ENCODE results near the gene YPEL1.
A peak's percentile ranks its signal among the peaks of the same experiment; 100 is the strongest.
"Not testable (repeated sequence)": the region's sequence is repeated elsewhere in the genome, so short reads cannot be mapped to it uniquely, and the experiment has no call there.

YPEL1 gene

GRCh38 chr22:21730535-21731308, 4.9 kb downstream of the YPEL1 start:
- H2AFZ ChIP-seq (ENCODE audit: low read length), result no peak overlapping the region
- no peak overlapping the region for H3K4me3 ChIP-seq (ENCODE audit: low read length, poor library complexity, severe bottlenecking)
- no peaks in the 10 kb centered on the region for H3K9me3 ChIP-seq (ENCODE audit: insufficient read depth, low read depth, low read length)
- H3K9me2 ChIP-seq (replicated peaks; ENCODE audit: low read depth, low read length), result no peaks in the 10 kb centered on the region
- H3K4me2 ChIP-seq (ENCODE audit: low read depth, low read length, poor library complexity, severe bottlenecking), result peak overlapping the region; percentile 18
- peaks cover 26% of the 10 kb centered on the region for H3K4me1 ChIP-seq (ENCODE audit: insufficient read depth, low read length, poor library complexity, severe bottlenecking)
- H3F3A ChIP-seq (ENCODE audit: low read depth), result no peaks in the 10 kb centered on the region
- no peak overlapping the region for H3K9ac ChIP-seq (ENCODE audit: low read depth, low read length, poor library complexity, severe bottlenecking)
- no peaks in the 10 kb centered on the region for H3K27me3 ChIP-seq (ENCODE audit: insufficient read depth, low read length, poor library complexity, severe bottlenecking)
- peaks cover 12% of the 10 kb centered on the region for H4K20me1 ChIP-seq (ENCODE audit: insufficient read depth, low read length, poor library complexity, severe bottlenecking)
- TF ChIP-seq EZH2phosphoT487 (IDR thresholded peaks at IDR 0.05; ENCODE audit: borderline replicate concordance), result no peak
- TF ChIP-seq CTCF (conservative IDR thresholded peaks at IDR 0.05; ENCODE audit: low read length), result no peak
- no peaks in the 10 kb centered on the region for H3K36me3 ChIP-seq (ENCODE audit: insufficient read depth, low read length)
- H3K79me2 ChIP-seq (ENCODE audit: insufficient read depth, low read length), result peaks cover 84% of the 10 kb centered on the region

GRCh38 chr22:21729184-21729583, 6.4 kb downstream of the YPEL1 start:
- not testable (repeated sequence) for H3K4me3 ChIP-seq (ENCODE audit: low read length, poor library complexity, severe bottlenecking); H3K9me3 ChIP-seq (ENCODE audit: insufficient read depth, low read depth, low read length); H3F3A ChIP-seq (ENCODE audit: low read depth); H3K9ac ChIP-seq (ENCODE audit: low read depth, low read length, poor library complexity, severe bottlenecking); H3K36me3 ChIP-seq (ENCODE audit: insufficient read depth, low read length); H2AFZ ChIP-seq (ENCODE audit: low read length); H3K9me2 ChIP-seq (replicated peaks; ENCODE audit: low read depth, low read length); H3K4me2 ChIP-seq (ENCODE audit: low read depth, low read length, poor library complexity, severe bottlenecking); H3K27me3 ChIP-seq (ENCODE audit: insufficient read depth, low read length, poor library complexity, severe bottlenecking)
- Histone ChIP-seq H4K20me1 (ENCODE audit: insufficient read depth, low read length, poor library complexity, severe bottlenecking) (peaks cover 16% of the 10 kb centered on the region), H3K79me2 (ENCODE audit: insufficient read depth, low read length) (peaks cover 80% of the 10 kb centered on the region), H3K4me1 (ENCODE audit: insufficient read depth, low read length, poor library complexity, severe bottlenecking) (peaks cover 18% of the 10 kb centered on the region)

- no peaks in the 10 kb centered on the region for H3F3A ChIP-seq (ENCODE audit: low read depth)
Measured at GRCh38 chr22:21728270-21728669, 7.3 kb downstream of the YPEL1 start.

More at GRCh38 chr22:21728270-21728669, 7.3 kb downstream of the YPEL1 start:
- Histone ChIP-seq H3K9me3 (ENCODE audit: insufficient read depth, low read depth, low read length) (no peaks in the 10 kb centered on the region), H3K79me2 (ENCODE audit: insufficient read depth, low read length) (peaks cover 75% of the 10 kb centered on the region), H3K9me2 (replicated peaks; ENCODE audit: low read depth, low read length) (no peaks in the 10 kb centered on the region), H3K4me3 (ENCODE audit: low read length, poor library complexity, severe bottlenecking) (no peak overlapping the region), H3K27me3 (ENCODE audit: insufficient read depth, low read length, poor library complexity, severe bottlenecking) (no peaks in the 10 kb centered on the region), H4K20me1 (ENCODE audit: insufficient read depth, low read length, poor library complexity, severe bottlenecking) (peaks cover 16% of the 10 kb centered on the region), H2AFZ (ENCODE audit: low read length) (no peak overlapping the region), H3K4me1 (ENCODE audit: insufficient read depth, low read length, poor library complexity, severe bottlenecking) (peaks cover 18% of the 10 kb centered on the region), H3K4me2 (ENCODE audit: low read depth, low read length, poor library complexity, severe bottlenecking) (no peak overlapping the region), H3K9ac (ENCODE audit: low read depth, low read length, poor library complexity, severe bottlenecking) (no peak overlapping the region), H3K36me3 (ENCODE audit: insufficient read depth, low read length) (no peaks in the 10 kb centered on the region)
- no peak for TF ChIP-seq EZH2phosphoT487 (IDR thresholded peaks at IDR 0.05; ENCODE audit: borderline replicate concordance)
- TF ChIP-seq CTCF (conservative IDR thresholded peaks at IDR 0.05; ENCODE audit: low read length), result no peak

Measured in Loucy (cell line).